ENCODE results near the gene ME1.
"Not testable (repeated sequence)": the region's sequence is repeated elsewhere in the genome, so short reads cannot be mapped to it uniquely, and the experiment has no call there.

GRCh38 chr6:83191974-83192373, 238.9 kb downstream of the ME1 start:
- TF ChIP-seq POLR2A (IDR thresholded peaks at IDR 0.05; ENCODE audit: low read length); GATA1 (IDR thresholded peaks at IDR 0.05; ENCODE audit: low read depth, low read length): not testable (repeated sequence)
